Nasal cavity respiratory epithelium epithelial cell of viscerocranial mucosa (primary cell): ENCODE results near the gene SCN7A. TPM values are rescaled to one million over a fixed set of nuclear protein-coding genes. Genes with fewer than 3 reads are reported as not detected.

Experiments used
- total RNA-seq: library from RNA; depleted of rRNA; stranded (reverse); fragments of >200 nt; gene quantifications from 2 replicates; pipeline ENCODE4 v1.2.3, GENCODE V29; 2014

SCN7A gene
- under 0.01 TPM in 1 of 2 replicates, not detected in the other for total RNA-seq

GRCh38 chr2:166494140-166494624, at the start of gene SCN7A:
TSS of gene SCN7A (minus strand) at chr2:166494249. CDS start at chr2:166477696, 16,553 bp downstream.

DNA sequence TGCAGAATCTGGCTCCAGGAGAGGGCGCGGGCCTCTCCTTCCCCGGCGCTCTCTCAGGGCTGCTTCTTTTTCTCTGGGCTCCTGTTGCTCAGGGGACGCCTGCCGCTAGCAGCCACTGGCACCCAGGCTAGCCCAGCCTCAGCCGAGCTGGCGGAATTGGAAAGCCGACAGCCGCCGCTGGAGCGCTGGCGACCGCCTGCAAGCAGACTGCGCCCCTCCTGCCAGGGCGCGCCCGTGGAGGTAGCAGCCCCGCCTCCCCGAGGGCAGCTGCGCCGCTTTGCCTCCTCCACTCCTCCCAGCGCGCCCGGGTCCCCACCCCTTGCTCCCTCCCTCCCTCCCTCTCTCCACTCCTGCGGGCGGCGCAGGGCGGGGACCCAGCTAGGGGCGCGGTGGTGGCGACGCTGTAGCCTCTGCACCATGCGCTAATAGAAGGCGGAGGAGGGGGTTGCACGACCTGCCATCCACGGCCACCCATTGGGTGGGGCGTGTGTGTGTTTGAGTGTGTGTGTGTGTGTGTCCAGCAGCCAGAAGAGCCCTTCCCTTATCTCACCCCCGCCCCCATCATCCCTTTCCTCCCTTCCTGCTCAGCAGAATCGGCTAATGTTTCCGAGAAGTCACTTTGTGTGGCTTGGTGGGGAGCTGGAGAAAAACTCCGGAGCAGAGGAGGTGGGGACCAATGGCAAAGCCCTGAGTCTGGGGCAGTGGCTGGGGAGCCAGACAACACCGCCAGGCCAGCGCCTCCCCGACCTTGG, 118.1 kb downstream of the SCN7A start, which contains the start of gene SCN9A:
Gene SCN9A (minus strand): TSS at position 209 of the 752 bp plus-strand sequence. CDS start 64,188 bp downstream, outside the sequence.

Other genes with a start within 250 kb of the SCN7A start
- 6.2 and 12.3 TPM in 2 replicates for gene SCN9A, start 118.3 kb downstream of the SCN7A start, total RNA-seq